Breast epithelium (tissue), 3 donors: Measurements from ENCODE around the gene TNF.

ENCODE experiments used
- POLR2A ChIP-seq: fragments of 450-650 bp; IDR thresholded peaks from one replicate; pipeline ENCODE4 v1.6.1; 2016; ENCODE audit warnings: antibody characterized with exemption, mild to moderate bottlenecking, moderate library complexity
- TF ChIP-seq, protein P1 (sequence below), 3 donors: fragments of 450-650 bp; IDR thresholded peaks; one replicate each; pipeline ENCODE4 v1.5.1; 2016 to 2017; ENCODE audit warnings: antibody characterized with exemption in 3 of 3, mild to moderate bottlenecking in 3 of 3, moderate library complexity in 3 of 3

DNA sequence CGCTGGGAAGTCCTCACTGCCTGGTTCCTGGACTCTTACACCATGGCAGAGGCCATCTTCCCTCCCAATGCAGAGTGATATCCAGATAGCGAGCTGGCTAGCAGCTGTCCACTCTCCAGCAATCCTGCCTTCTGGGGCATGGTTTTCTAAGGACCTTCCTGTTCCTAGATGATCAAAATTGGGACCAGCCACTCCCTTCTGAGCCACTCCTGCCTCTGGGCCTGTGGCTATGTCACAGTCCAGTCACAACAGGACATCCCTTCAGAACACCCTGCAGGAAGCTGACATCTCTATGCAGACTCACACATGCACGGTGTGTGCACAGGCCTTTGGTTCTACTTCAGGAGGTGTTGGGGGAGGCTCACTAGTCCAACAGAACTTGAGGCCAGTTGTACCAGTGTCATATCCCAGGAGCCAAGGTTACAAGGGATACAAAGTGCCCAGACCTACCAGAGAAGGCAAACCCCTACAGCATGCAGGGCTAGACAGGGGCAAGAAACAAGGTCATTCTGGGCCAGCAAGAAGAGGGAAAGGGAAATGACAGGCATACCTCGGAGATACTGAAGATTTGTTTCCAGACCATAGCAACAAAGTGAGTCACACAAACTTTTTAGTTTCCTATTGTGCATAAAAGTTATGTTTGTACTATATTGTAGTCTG lies 49.3 kb upstream of the TNF start:
- TF ChIP-seq, protein P1, sequence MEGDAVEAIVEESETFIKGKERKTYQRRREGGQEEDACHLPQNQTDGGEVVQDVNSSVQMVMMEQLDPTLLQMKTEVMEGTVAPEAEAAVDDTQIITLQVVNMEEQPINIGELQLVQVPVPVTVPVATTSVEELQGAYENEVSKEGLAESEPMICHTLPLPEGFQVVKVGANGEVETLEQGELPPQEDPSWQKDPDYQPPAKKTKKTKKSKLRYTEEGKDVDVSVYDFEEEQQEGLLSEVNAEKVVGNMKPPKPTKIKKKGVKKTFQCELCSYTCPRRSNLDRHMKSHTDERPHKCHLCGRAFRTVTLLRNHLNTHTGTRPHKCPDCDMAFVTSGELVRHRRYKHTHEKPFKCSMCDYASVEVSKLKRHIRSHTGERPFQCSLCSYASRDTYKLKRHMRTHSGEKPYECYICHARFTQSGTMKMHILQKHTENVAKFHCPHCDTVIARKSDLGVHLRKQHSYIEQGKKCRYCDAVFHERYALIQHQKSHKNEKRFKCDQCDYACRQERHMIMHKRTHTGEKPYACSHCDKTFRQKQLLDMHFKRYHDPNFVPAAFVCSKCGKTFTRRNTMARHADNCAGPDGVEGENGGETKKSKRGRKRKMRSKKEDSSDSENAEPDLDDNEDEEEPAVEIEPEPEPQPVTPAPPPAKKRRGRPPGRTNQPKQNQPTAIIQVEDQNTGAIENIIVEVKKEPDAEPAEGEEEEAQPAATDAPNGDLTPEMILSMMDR (IDR thresholded peaks at IDR 0.05): no peak
- no peak for TF ChIP-seq POLR2A
